Smooth muscle cell (in vitro differentiated cells): Measurements from ENCODE around the gene LAMA3. TPM values are rescaled to one million over a fixed set of nuclear protein-coding genes. Genes with fewer than 3 reads are reported as not detected.
A peak's percentile ranks its signal among the peaks of the same experiment; 100 is the strongest.

ENCODE experiments used
- DNase-seq: peaks from one replicate; lab custom pipeline; 2025; ENCODE audit not compliant: unreplicated experiment; lab: John Stamatoyannopoulos, UW
- H2AFZ ChIP-seq: fragments of 200-600 bp; sonication (generic); 2 replicates; pipeline ENCODE4 v1.6.0; 2016; ENCODE audit warnings: antibody characterized with exemption, low read depth, mild to moderate bottlenecking
- H3F3A ChIP-seq: fragments of 200-600 bp; sonication (generic); 2 replicates; pipeline ENCODE4 v1.6.0; 2017; ENCODE audit warnings: antibody characterized with exemption, low read depth
- H3K27ac ChIP-seq: fragments of 200-600 bp; sonication (generic); 2 replicates; pipeline ENCODE4 v1.5.1; 2016; ENCODE audit warnings: low read depth, mild to moderate bottlenecking
- H3K27me3 ChIP-seq: fragments of 200-600 bp; sonication (generic); 2 replicates; pipeline ENCODE4 v1.6.1; 2016; ENCODE audit warnings: low read depth, mild to moderate bottlenecking
- H3K36me3 ChIP-seq: fragments of 200-600 bp; sonication (generic); 2 replicates; pipeline ENCODE4 v1.5.1; 2016; ENCODE audit warnings: low read depth
- H3K4me1 ChIP-seq: fragments of 200-600 bp; sonication (generic); 2 replicates; pipeline ENCODE4 v1.5.1; 2016; ENCODE audit warnings: low read depth
- H3K4me2 ChIP-seq: fragments of 200-600 bp; sonication (generic); 2 replicates; pipeline ENCODE4 v1.6.0; 2016; ENCODE audit warnings: mild to moderate bottlenecking
- H3K4me3 ChIP-seq: fragments of 200-600 bp; sonication (generic); 2 replicates; pipeline ENCODE4 v1.5.1; 2016; ENCODE audit warnings: mild to moderate bottlenecking
- H3K79me2 ChIP-seq: fragments of 200-600 bp; sonication (generic); 2 replicates; pipeline ENCODE4 v1.6.0; 2016; ENCODE audit warnings: low read depth, mild to moderate bottlenecking
- H3K9ac ChIP-seq: fragments of 200-600 bp; sonication (generic); 2 replicates; pipeline ENCODE4 v1.6.0; 2016; ENCODE audit warnings: low read depth
- H3K9me3 ChIP-seq: fragments of 200-600 bp; sonication (generic); replicated peaks from 2 replicates; pipeline ENCODE4 v1.5.1; 2016; ENCODE audit warnings: low read depth
- H4K20me1 ChIP-seq: fragments of 200-600 bp; sonication (generic); 2 replicates; pipeline ENCODE4 v1.6.0; 2016; ENCODE audit warnings: low read depth
- WGBS: methylation state at CpG from one replicate; pipeline ENCODE4 v1.1.7; 2016; ENCODE audit warnings: low lambda C conversion rate; 5-methylcytosine and 5-hydroxymethylcytosine counted together
- polyA plus RNA-seq: library from polyadenylated mRNA; unstranded; fragments of >200 nt; fragmentation: Nextera tagmentation; extraction: Ambion mirVana; gene quantifications from 2 replicates; pipeline ENCODE4 v1.2.1, GENCODE V29; 2016
- total RNA-seq: library from RNA; depleted of rRNA; stranded (reverse); fragments of >200 nt; gene quantifications from 2 replicates; pipeline ENCODE4 v1.2.3, GENCODE V29; 2014
- TF ChIP-seq, protein P1 (sequence below): fragments of 200-600 bp; sonication (generic); IDR thresholded peaks from 2 replicates; pipeline ENCODE4 v1.5.1; 2017; ENCODE audit warnings: borderline replicate concordance, mild to moderate bottlenecking, antibody characterized with exemption; ENCODE audit not compliant: insufficient read depth, poor library complexity, severe bottlenecking

The LAMA3 gene
- total and polyA plus RNA-seq, 2 experiments from 2014 or later, result 7.8 to 23.1 TPM

DNA sequence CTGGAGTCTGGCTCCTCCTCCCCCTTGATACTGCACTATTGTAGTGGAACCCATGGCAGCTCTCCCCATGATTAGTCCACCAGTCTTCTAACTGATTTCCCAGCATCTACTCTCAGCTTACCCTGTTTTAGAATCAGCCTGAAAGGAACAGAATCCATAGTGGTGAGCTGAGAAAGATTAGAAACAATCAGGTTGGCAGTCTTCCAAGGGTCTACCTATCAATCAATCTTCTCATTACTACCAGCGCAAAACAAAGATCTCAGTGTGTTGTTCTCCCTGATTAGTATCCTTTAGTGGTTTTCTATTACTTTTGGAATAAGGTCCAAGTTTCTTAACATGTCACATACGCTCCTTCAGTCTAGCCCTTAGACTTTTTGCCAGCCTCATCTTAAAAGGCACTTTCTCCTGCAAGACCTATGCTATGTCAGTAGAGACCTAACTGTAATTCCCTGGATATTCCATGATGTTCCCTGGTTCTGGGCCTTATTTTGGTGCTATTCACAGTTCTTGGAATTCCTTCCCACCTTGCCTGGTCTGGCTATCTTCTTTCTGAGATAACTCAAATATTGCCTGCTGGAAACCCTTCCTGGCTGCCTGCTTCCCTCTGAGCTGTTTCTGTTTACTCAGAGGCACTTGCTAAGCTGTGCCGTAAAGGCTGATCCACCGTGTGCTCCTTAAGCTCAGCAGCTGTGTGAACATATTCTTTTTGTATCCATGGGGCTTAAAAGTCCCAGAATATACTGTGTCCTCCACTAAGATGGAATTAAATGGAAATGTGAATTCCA lies 32.6 kb downstream of the LAMA3 start:
- Histone ChIP-seq H3K36me3 (no peaks in the 10 kb centered on the region), H4K20me1 (no peaks in the 10 kb centered on the region), H3K4me3 (no peak overlapping the region), H3K9me3 (no peaks in the 10 kb centered on the region), H3K4me1 (peaks cover 13% of the 10 kb centered on the region), H3K4me2 (peak overlapping the region; percentile 2), H3K79me2 (no peaks in the 10 kb centered on the region), H3K27me3 (no peaks in the 10 kb centered on the region), H2AFZ (no peak overlapping the region), H3K27ac (peak overlapping the region; percentile 57), H3F3A (peaks cover 38% of the 10 kb centered on the region), H3K9ac (no peak overlapping the region)
- WGBS, result 47% methylated on average over 4 of the region's 4 CpGs
- TF ChIP-seq, protein P1, sequence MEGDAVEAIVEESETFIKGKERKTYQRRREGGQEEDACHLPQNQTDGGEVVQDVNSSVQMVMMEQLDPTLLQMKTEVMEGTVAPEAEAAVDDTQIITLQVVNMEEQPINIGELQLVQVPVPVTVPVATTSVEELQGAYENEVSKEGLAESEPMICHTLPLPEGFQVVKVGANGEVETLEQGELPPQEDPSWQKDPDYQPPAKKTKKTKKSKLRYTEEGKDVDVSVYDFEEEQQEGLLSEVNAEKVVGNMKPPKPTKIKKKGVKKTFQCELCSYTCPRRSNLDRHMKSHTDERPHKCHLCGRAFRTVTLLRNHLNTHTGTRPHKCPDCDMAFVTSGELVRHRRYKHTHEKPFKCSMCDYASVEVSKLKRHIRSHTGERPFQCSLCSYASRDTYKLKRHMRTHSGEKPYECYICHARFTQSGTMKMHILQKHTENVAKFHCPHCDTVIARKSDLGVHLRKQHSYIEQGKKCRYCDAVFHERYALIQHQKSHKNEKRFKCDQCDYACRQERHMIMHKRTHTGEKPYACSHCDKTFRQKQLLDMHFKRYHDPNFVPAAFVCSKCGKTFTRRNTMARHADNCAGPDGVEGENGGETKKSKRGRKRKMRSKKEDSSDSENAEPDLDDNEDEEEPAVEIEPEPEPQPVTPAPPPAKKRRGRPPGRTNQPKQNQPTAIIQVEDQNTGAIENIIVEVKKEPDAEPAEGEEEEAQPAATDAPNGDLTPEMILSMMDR, result no peak
- DNase-seq, result no peak

DNA sequence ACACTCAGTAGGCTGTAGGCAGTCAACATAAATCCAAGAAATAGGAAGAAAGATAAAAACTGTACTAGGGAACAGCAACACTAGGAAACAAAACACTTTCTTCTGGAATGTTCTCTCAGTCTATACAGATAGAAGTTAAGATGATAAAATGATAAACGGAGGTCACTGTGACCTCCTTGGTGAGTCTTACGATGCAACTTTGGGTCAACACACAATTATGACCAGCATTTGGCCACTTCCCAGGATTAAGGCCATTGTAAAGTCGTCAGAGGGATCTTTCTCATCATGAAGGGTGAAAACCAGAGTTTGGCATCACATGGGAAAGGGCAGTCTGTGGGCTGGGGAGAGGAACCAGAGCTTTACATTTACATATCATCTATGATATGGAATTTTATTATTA lies 33.4 kb downstream of the LAMA3 start:
- Histone ChIP-seq H3K4me3 (no peak overlapping the region), H3K27me3 (no peaks in the 10 kb centered on the region), H3K9me3 (no peaks in the 10 kb centered on the region), H3K4me2 (peak overlapping the region; percentile 2), H4K20me1 (no peaks in the 10 kb centered on the region), H3K36me3 (no peaks in the 10 kb centered on the region), H3K79me2 (no peaks in the 10 kb centered on the region), H3K27ac (peak overlapping the region; percentile 57), H3K9ac (no peak overlapping the region), H3K4me1 (peaks cover 13% of the 10 kb centered on the region), H3F3A (peaks cover 38% of the 10 kb centered on the region), H2AFZ (no peak overlapping the region)
- TF ChIP-seq, protein P1, result no peak
- DNase-seq, result no peak
- 53% methylated on average over 3 of the region's 3 CpGs for WGBS

DNA sequence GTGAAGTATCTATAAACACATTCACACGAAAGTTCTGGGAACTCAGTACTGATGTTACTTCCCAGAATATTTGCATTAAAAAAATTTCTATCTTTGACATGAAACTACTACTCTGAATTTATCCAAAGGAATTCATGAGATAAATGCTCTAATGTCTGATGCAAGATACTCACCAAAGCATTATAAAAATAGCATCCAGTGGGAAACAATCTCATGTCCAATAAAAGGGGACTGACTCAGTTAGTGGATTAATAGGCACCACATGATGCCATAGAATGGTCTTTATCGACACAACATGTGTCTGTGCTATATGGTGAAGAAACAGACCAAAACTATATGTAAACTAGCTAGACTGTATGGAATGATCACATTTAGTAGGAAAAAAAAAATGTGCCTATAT lies 33.9 kb downstream of the LAMA3 start:
- H3K79me2 ChIP-seq, result no peaks in the 10 kb centered on the region
- 41% methylated on average over 2 of the region's 2 CpGs for WGBS
- H3K9ac ChIP-seq, result no peak overlapping the region
- no peaks in the 10 kb centered on the region for H3K9me3 ChIP-seq
- H4K20me1 ChIP-seq, result no peaks in the 10 kb centered on the region
- H3K4me3 ChIP-seq, result no peak overlapping the region
- peaks cover 13% of the 10 kb centered on the region for H3K4me1 ChIP-seq
- TF ChIP-seq, protein P1, result no peak
- DNase-seq, result no peak
- peaks cover 33% of the 10 kb centered on the region for H3F3A ChIP-seq
- peak overlapping the region; percentile 2 for H3K4me2 ChIP-seq
- H3K36me3 ChIP-seq, result no peaks in the 10 kb centered on the region
- H3K27ac ChIP-seq, result peak overlapping the region; percentile 39
- H3K27me3 ChIP-seq, result no peaks in the 10 kb centered on the region
- no peak overlapping the region for H2AFZ ChIP-seq

DNA sequence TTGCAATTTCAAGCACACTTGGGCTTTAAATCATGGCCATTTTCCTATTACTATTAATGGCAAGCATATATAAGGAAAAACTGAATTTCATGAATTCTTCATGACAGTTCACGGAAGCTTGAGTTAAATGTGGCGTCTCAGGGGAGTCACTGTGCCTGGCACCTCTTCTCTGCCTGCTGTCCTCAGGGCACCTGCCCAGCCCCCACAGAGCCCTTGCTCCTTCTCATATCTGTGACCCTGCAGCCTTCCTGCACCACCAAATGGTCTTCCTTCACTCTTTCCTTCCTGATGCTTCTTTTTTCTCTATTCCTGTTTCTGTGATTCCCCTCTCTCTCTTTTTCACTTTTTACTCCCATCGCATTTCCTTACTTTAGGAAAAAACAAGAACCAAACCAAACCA lies 35.4 kb downstream of the LAMA3 start:
- WGBS, result 99% methylated on average over 3 of the region's 3 CpGs
- no peak overlapping the region for H3K4me3 ChIP-seq
- DNase-seq, result no peak
- TF ChIP-seq, protein P1, result no peak
- no peak overlapping the region for H3K4me2 ChIP-seq
- no peak overlapping the region for H3K9ac ChIP-seq
- H3K4me1 ChIP-seq, result peaks cover 13% of the 10 kb centered on the region
- H3K36me3 ChIP-seq, result no peaks in the 10 kb centered on the region
- H4K20me1 ChIP-seq, result no peaks in the 10 kb centered on the region
- H3K9me3 ChIP-seq, result no peaks in the 10 kb centered on the region
- H3K27me3 ChIP-seq, result no peaks in the 10 kb centered on the region
- peaks cover 22% of the 10 kb centered on the region for H3F3A ChIP-seq
- no peak overlapping the region for H3K27ac ChIP-seq
- no peaks in the 10 kb centered on the region for H3K79me2 ChIP-seq
- H2AFZ ChIP-seq, result no peak overlapping the region
